Measurements from ENCODE around the gene GPR183.

- TF ChIP-seq, protein P1, sequence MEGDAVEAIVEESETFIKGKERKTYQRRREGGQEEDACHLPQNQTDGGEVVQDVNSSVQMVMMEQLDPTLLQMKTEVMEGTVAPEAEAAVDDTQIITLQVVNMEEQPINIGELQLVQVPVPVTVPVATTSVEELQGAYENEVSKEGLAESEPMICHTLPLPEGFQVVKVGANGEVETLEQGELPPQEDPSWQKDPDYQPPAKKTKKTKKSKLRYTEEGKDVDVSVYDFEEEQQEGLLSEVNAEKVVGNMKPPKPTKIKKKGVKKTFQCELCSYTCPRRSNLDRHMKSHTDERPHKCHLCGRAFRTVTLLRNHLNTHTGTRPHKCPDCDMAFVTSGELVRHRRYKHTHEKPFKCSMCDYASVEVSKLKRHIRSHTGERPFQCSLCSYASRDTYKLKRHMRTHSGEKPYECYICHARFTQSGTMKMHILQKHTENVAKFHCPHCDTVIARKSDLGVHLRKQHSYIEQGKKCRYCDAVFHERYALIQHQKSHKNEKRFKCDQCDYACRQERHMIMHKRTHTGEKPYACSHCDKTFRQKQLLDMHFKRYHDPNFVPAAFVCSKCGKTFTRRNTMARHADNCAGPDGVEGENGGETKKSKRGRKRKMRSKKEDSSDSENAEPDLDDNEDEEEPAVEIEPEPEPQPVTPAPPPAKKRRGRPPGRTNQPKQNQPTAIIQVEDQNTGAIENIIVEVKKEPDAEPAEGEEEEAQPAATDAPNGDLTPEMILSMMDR (IDR thresholded peaks at IDR 0.05): no peak
- no peak for TF ChIP-seq POLR2A (IDR thresholded peaks at IDR 0.05)
Observed at GRCh38 chr13:99350191-99350590, 43.0 kb upstream of the GPR183 start.
